BE2C (cell line): ENCODE measurements around the gene PRKCZ.
A peak's percentile ranks its signal among the peaks of the same experiment; 100 is the strongest.

Experiments
- DNase-seq: peaks from one replicate; pipeline ENCODE4 v3.0.0-alpha.2; 2020
- H3K27me3 ChIP-seq: fragments of 250-450 bp; sonication (Bioruptor Pico); 2 replicates; pipeline ENCODE4 v1.5.1; 2020; ENCODE audit warnings: mild to moderate bottlenecking
- H3K36me3 ChIP-seq: fragments of 250-450 bp; sonication (Bioruptor Pico); 2 replicates; pipeline ENCODE4 v1.5.1; 2020; ENCODE audit warnings: mild to moderate bottlenecking
- H3K4me1 ChIP-seq: fragments of 250-450 bp; sonication (Bioruptor Pico); 2 replicates; pipeline ENCODE4 v1.5.1; 2020
- H3K4me3 ChIP-seq: 2 replicates; pipeline ENCODE4 v1.5.1; 2011; ENCODE audit warnings: low read depth, low read length
- H3K9me3 ChIP-seq: fragments of 250-450 bp; sonication (Bioruptor Pico); 2 replicates; pipeline ENCODE4 v1.5.1; 2020
- TF ChIP-seq, protein P1 (sequence below): IDR thresholded peaks from 2 replicates; pipeline ENCODE4 v1.5.1; 2012; ENCODE audit warnings: mild to moderate bottlenecking, low read depth, low read length

PRKCZ gene

GRCh38 chr1:2160451-2161300 lies 110.5 kb downstream of the PRKCZ start:
- Histone ChIP-seq H3K4me1 (no peaks in the 10 kb centered on the region), H3K27me3 (no peaks in the 10 kb centered on the region), H3K36me3 (no peaks in the 10 kb centered on the region), H3K4me3 (no peak overlapping the region), H3K9me3 (no peaks in the 10 kb centered on the region; the same call in 1 of the 2 replicates)
- TF ChIP-seq, protein P1, sequence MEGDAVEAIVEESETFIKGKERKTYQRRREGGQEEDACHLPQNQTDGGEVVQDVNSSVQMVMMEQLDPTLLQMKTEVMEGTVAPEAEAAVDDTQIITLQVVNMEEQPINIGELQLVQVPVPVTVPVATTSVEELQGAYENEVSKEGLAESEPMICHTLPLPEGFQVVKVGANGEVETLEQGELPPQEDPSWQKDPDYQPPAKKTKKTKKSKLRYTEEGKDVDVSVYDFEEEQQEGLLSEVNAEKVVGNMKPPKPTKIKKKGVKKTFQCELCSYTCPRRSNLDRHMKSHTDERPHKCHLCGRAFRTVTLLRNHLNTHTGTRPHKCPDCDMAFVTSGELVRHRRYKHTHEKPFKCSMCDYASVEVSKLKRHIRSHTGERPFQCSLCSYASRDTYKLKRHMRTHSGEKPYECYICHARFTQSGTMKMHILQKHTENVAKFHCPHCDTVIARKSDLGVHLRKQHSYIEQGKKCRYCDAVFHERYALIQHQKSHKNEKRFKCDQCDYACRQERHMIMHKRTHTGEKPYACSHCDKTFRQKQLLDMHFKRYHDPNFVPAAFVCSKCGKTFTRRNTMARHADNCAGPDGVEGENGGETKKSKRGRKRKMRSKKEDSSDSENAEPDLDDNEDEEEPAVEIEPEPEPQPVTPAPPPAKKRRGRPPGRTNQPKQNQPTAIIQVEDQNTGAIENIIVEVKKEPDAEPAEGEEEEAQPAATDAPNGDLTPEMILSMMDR, result no peak
- no peak for DNase-seq

GRCh38 chr1:2163205-2163604 lies 113.0 kb downstream of the PRKCZ start:
- no peak for DNase-seq
- Histone ChIP-seq H3K27me3 (no peaks in the 10 kb centered on the region), H3K4me3 (no peak overlapping the region), H3K9me3 (no peaks in the 10 kb centered on the region; the same call in 1 of the 2 replicates), H3K36me3 (no peaks in the 10 kb centered on the region), H3K4me1 (no peaks in the 10 kb centered on the region)
- TF ChIP-seq, protein P1, result peak; percentile 26

- Histone ChIP-seq H3K4me3 (no peak overlapping the region), H3K4me1 (no peaks in the 10 kb centered on the region), H3K27me3 (no peaks in the 10 kb centered on the region), H3K36me3 (no peaks in the 10 kb centered on the region), H3K9me3 (no peaks in the 10 kb centered on the region; the same call in 1 of the 2 replicates)
- no peak for DNase-seq
- TF ChIP-seq, protein P1, result no peak
These were observed 115.4 kb downstream of the PRKCZ start for GRCh38 chr1:2165646-2166045.

- no peaks in the 10 kb centered on the region for H3K4me1 ChIP-seq
- TF ChIP-seq, protein P1, result no peak
- no peaks in the 10 kb centered on the region; the same call in 1 of the 2 replicates for H3K9me3 ChIP-seq
- DNase-seq, result peak; percentile 36
- H3K27me3 ChIP-seq, result no peaks in the 10 kb centered on the region
- no peaks in the 10 kb centered on the region for H3K36me3 ChIP-seq
- H3K4me3 ChIP-seq, result no peak overlapping the region
These were observed 116.0 kb downstream of the PRKCZ start for GRCh38 chr1:2166254-2166653.

DNA sequence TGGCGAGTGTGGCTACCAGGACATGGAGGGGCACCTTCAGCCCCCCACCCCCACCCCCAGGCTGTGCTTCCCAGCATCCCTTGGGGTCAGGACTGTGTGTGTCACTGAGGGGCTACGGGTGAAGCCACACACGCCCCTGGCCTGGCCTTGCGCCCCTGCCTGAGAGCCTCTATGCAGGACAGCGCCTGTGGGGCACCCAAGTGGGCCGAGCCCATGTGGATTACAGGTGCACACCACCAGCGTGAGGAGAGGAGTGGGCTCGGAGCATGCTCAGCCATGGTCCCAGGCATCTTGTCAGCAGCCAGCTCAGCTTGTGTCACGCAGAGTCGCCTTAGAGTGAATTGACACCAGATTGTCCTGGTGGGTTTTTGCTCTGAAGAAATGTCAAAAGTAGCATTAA lies 116.5 kb downstream of the PRKCZ start:
- no peak for DNase-seq
- TF ChIP-seq, protein P1, result no peak
- Histone ChIP-seq H3K36me3 (no peaks in the 10 kb centered on the region), H3K27me3 (no peaks in the 10 kb centered on the region), H3K4me1 (no peaks in the 10 kb centered on the region), H3K4me3 (no peak overlapping the region), H3K9me3 (no peaks in the 10 kb centered on the region; the same call in 1 of the 2 replicates)

DNA sequence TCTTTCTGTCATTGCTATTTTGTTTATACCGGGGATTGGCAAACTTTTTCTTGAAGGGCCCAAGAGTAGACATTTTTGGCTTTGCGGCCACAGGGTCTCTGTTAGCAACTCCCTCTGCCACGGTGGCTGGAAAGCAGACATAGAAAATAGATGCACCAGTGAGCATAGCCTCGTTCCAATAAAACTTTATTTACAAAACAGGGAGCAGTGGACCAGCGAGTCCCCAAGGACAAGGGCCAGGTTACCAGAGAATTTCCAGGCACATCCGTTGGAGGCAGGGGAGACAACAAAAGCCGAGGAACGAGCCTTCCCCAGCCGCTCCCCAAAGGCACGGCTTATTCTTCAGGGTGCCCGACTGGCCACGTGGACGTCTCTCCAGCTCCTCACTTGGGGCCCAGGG lies 117.9 kb downstream of the PRKCZ start:
- TF ChIP-seq, protein P1, result no peak

More for the DNA sequence above, 117.9 kb downstream of the PRKCZ start:
- Histone ChIP-seq H3K36me3 (no peaks in the 10 kb centered on the region), H3K4me3 (no peak overlapping the region), H3K9me3 (no peaks in the 10 kb centered on the region; the same call in 1 of the 2 replicates), H3K4me1 (no peaks in the 10 kb centered on the region), H3K27me3 (no peaks in the 10 kb centered on the region)
- DNase-seq, result no peak
